Skeletal muscle cell (primary cell): Measurements from ENCODE around the gene PPL.
"Not testable (repeated sequence)": the region's sequence is repeated elsewhere in the genome, so short reads cannot be mapped to it uniquely, and the experiment has no call there.

Source experiments
- DNase-seq: peaks from one replicate; pipeline ENCODE4 v3.0.0-alpha.2; 2010; ENCODE audit warnings: low read depth
- H3K4me3 ChIP-seq: 2 replicates; pipeline ENCODE4 v1.5.1; 2011; ENCODE audit warnings: low read depth, mild to moderate bottlenecking, control low read depth, low read length, moderate library complexity

Gene PPL, protein sequence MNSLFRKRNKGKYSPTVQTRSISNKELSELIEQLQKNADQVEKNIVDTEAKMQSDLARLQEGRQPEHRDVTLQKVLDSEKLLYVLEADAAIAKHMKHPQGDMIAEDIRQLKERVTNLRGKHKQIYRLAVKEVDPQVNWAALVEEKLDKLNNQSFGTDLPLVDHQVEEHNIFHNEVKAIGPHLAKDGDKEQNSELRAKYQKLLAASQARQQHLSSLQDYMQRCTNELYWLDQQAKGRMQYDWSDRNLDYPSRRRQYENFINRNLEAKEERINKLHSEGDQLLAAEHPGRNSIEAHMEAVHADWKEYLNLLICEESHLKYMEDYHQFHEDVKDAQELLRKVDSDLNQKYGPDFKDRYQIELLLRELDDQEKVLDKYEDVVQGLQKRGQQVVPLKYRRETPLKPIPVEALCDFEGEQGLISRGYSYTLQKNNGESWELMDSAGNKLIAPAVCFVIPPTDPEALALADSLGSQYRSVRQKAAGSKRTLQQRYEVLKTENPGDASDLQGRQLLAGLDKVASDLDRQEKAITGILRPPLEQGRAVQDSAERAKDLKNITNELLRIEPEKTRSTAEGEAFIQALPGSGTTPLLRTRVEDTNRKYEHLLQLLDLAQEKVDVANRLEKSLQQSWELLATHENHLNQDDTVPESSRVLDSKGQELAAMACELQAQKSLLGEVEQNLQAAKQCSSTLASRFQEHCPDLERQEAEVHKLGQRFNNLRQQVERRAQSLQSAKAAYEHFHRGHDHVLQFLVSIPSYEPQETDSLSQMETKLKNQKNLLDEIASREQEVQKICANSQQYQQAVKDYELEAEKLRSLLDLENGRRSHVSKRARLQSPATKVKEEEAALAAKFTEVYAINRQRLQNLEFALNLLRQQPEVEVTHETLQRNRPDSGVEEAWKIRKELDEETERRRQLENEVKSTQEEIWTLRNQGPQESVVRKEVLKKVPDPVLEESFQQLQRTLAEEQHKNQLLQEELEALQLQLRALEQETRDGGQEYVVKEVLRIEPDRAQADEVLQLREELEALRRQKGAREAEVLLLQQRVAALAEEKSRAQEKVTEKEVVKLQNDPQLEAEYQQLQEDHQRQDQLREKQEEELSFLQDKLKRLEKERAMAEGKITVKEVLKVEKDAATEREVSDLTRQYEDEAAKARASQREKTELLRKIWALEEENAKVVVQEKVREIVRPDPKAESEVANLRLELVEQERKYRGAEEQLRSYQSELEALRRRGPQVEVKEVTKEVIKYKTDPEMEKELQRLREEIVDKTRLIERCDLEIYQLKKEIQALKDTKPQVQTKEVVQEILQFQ (N-terminal part only)

GRCh38 chr16:4936991-4937781 is at the start of gene PPL:
TSS of gene PPL (minus strand) at chr16:4937148. CDS start at chr16:4937045, 103 bp downstream.
- no peak for DNase-seq
- H3K4me3 ChIP-seq = peak within 1 kb of the TSS; percentile 46

- DNase-seq = no peak
Measured at GRCh38 chr16:4984174-4984990, 47.4 kb upstream of the PPL start.

GRCh38 chr16:4982056-4982867 is 45.3 kb upstream of the PPL start:
- no peak overlapping the region for H3K4me3 ChIP-seq
- no peak for DNase-seq

More at GRCh38 chr16:4984174-4984990, 47.4 kb upstream of the PPL start:
- no peak overlapping the region for H3K4me3 ChIP-seq

GRCh38 chr16:4981473-4981872 is 44.5 kb upstream of the PPL start:
- DNase-seq = no peak
- H3K4me3 ChIP-seq = no peak overlapping the region

DNA sequence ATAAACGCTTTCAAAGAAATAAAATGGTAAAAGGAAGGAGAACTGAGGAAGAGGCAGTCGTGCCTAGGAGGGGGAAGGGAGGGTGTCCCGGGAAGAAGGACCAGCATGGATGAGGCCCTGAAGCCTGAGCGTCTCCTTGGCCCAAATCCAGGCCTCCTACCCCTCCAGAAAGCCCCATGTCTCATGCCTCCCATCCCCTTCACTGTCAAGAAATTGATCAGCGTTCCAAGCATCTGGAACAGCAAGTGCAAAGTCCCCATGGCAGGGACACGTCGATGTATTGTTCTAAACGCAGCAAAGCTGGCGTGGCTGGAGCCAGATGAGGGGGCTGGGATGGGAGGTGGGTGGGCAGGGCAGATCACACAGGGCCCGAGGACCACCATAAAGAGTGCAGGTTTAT is 43.7 kb upstream of the PPL start:
- DNase-seq = no peak
- no peak overlapping the region for H3K4me3 ChIP-seq

- H3K4me3 ChIP-seq = no peak overlapping the region
- DNase-seq = no peak
Measured at GRCh38 chr16:4979736-4980660, 43.0 kb upstream of the PPL start.

GRCh38 chr16:4979164-4979563 is 42.2 kb upstream of the PPL start:
- no peak for DNase-seq
- no peak overlapping the region for H3K4me3 ChIP-seq

DNA sequence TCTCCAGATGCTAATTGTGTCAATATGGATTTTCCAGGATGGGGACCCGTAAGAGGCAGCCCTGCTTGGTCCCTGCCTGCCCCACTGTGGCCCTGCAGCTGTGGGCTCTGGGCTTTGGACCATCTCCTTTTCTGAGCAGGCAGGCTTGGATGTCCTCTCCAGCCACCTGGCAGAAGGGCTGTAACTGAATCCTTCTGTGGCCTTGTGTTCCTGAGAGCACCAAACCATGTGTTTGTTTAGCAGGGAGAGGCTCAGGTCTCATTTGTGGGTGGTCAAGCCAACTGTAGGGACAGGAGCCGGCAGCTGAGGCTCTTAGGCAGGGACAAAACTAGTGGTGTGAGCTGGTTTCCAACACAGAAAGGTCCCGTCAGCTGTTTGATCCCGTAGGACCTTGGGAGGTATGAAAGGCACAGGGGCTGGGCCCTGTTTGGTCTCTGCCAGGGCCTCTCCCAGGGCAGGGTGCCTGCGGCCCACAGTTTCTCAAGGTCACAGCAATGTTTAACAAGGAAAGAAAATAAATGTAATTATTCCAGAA is 39.7 kb upstream of the PPL start:
- no peak overlapping the region for H3K4me3 ChIP-seq
- no peak for DNase-seq

- no peak for DNase-seq
- no peak overlapping the region for H3K4me3 ChIP-seq
Measured at GRCh38 chr16:4976079-4976478, 39.1 kb upstream of the PPL start.

DNA sequence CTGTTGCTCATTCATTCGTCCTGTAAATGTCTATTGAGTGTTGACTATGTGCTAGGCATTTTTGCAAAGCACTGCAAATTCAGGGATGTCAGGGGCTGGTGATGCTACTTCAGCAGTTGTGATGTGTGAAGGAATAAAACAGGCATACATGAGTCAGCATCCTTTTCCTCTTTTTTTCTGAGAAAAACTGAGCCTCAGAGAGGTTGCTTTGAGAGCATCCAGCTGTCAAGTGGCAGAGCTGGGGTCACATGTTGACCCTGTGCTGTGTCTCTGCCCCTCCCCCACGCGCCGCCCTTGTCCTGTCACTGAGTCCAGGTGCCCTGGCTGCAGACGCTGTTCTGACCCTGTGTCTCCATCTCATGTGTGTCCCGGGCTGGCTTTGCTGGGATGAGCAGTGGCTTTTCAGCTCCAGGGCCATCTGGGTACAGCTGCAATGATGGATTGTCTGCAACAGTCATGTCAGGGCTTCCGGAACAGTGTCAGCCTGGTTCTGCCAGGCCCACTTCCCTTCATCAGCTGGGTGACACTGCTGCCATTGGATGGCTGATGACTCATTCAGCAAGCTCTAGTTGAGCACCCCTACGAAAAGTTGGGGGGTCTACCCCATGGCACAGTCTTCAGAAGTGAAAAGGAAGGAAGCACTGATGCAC is 36.1 kb upstream of the PPL start:
- DNase-seq = no peak
- H3K4me3 ChIP-seq = no peak overlapping the region

- no peak for DNase-seq
- no peak overlapping the region for H3K4me3 ChIP-seq
Measured at GRCh38 chr16:4970010-4970409, 33.1 kb upstream of the PPL start.

DNA sequence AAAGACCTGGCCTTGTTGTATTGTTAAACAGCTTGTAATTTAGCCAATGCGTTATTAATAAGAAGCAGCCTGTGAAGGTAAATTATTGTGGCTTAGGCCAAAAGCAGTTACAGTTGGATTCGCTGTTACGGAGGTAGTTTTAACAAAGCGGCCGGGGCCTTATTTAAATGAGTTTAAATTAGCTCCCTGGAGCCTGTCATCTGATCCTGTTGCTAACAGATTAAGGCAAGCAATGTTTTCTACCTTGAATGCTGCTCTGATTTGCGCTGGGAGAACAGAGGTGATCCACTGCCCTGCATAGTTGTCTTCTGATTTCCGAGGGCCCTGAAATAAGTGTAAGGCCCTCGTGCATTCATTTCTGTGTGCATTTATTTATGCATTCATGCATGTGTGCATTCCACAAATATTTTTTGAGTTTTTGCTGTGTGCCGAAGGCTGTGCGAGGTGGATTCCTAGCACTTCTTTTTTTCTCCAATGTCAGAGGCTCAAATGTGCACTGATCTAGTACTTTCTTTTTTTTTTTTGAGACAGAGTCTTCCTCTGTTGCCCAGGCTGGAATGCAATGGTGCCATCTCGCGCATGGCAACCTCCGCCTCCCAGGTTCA is 32.0 kb upstream of the PPL start:
- DNase-seq = no peak
- no peak overlapping the region for H3K4me3 ChIP-seq

GRCh38 chr16:4968278-4968677 is 31.3 kb upstream of the PPL start:
- not testable (repeated sequence) for H3K4me3 ChIP-seq, DNase-seq

- H3K4me3 ChIP-seq = no peak overlapping the region
- DNase-seq = no peak
Measured at GRCh38 chr16:4966736-4967453, 29.9 kb upstream of the PPL start.

- H3K4me3 ChIP-seq, DNase-seq: not testable (repeated sequence)
Measured at GRCh38 chr16:4963527-4963926, 26.6 kb upstream of the PPL start.
